ENCODE results near the gene NOTCH2. TPM values are rescaled to one million over a fixed set of nuclear protein-coding genes. Genes with fewer than 3 reads are reported as not detected.
A peak's percentile ranks its signal among the peaks of the same experiment; 100 is the strongest.

NOTCH2 gene
- total and polyA plus RNA-seq, 8 donors = 69.1 to 129 (median 82.2) TPM

GRCh38 chr1:119948342-119949214 lies 120.9 kb downstream of the NOTCH2 start:
- TF ChIP-seq CTCF (IDR thresholded peaks at IDR 0.05) = peak; percentile 70 to 81
- intact Hi-C loops (cut with DNase I) = no loop called here
- H3K36me3 ChIP-seq = peaks cover 0 to 61% of the 10 kb centered on the region in 2 donors
- ATAC-seq (peak; percentile 96), DNase-seq (peak; percentile 61 to 87 (median 76))
- H3K27ac ChIP-seq = no peak overlapping the region
- no peaks in the 10 kb centered on the region for H3K27me3 ChIP-seq
- no peaks in the 10 kb centered on the region for H3K4me1 ChIP-seq
- no peak overlapping the region for H3K4me3 ChIP-seq
- H3K9me3 ChIP-seq = no peaks in the 10 kb centered on the region

- Histone ChIP-seq H3K27ac (no peak overlapping the region), H3K4me1 (no peaks in the 10 kb centered on the region), H3K36me3 (peaks cover 0 to 50% of the 10 kb centered on the region in 2 donors), H3K27me3 (no peaks in the 10 kb centered on the region), H3K9me3 (no peaks in the 10 kb centered on the region), H3K4me3 (no peak overlapping the region)
- no peak for TF ChIP-seq CTCF (IDR thresholded peaks at IDR 0.05)
- no peak for DNase-seq
- intact Hi-C loops (cut with DNase I) = no loop called here
- ATAC-seq = no peak
Measured at GRCh38 chr1:119947468-119947867, 122.0 kb downstream of the NOTCH2 start.

- H3K9me3 ChIP-seq = no peaks in the 10 kb centered on the region
- intact Hi-C loops (cut with DNase I) = no loop called here
- no peak for TF ChIP-seq CTCF (IDR thresholded peaks at IDR 0.05)
- no peak overlapping the region for H3K4me3 ChIP-seq
- no peak overlapping the region for H3K27ac ChIP-seq
- ATAC-seq = no peak
- no peaks in the 10 kb centered on the region for H3K27me3 ChIP-seq
- DNase-seq = no peak
- H3K4me1 ChIP-seq = no peaks in the 10 kb centered on the region
- H3K36me3 ChIP-seq = peaks cover 0 to 46% of the 10 kb centered on the region in 2 donors
Measured at GRCh38 chr1:119946724-119947123, 122.7 kb downstream of the NOTCH2 start.

GRCh38 chr1:119943216-119943615 lies 126.2 kb downstream of the NOTCH2 start:
- Histone ChIP-seq H3K27me3 (no peaks in the 10 kb centered on the region), H3K9me3 (no peaks in the 10 kb centered on the region), H3K4me1 (no peaks in the 10 kb centered on the region), H3K4me3 (no peak overlapping the region), H3K36me3 (peaks cover 0 to 49% of the 10 kb centered on the region in 2 donors), H3K27ac (no peak overlapping the region)
- no peak for ATAC-seq
- no peak for TF ChIP-seq CTCF (IDR thresholded peaks at IDR 0.05)
- intact Hi-C loops (cut with DNase I) = no loop called here
- no peak for DNase-seq

- ATAC-seq (no peak), DNase-seq (no peak)
- Histone ChIP-seq H3K4me3 (no peak overlapping the region), H3K27me3 (no peaks in the 10 kb centered on the region), H3K4me1 (no peaks in the 10 kb centered on the region), H3K9me3 (no peaks in the 10 kb centered on the region), H3K36me3 (peaks cover 0 to 57% of the 10 kb centered on the region in 2 donors), H3K27ac (no peak overlapping the region)
- no peak for TF ChIP-seq CTCF (IDR thresholded peaks at IDR 0.05)
- intact Hi-C loops (cut with DNase I) = no loop called here
Measured at GRCh38 chr1:119941392-119941791, 128.1 kb downstream of the NOTCH2 start.

All from left lung (tissue), 10 donors.